DLD1 (cell line): ENCODE measurements around the gene MRC2.
"Not testable (repeated sequence)": the region's sequence is repeated elsewhere in the genome, so short reads cannot be mapped to it uniquely, and the experiment has no call there.

Experiments used
- in situ Hi-C: cut with HindIII; loops from 2 replicates; pipeline ENCODE4 v1.10.0; 2017; ENCODE audit warnings: low sequenced_read_pairs

MRC2 gene, protein sequence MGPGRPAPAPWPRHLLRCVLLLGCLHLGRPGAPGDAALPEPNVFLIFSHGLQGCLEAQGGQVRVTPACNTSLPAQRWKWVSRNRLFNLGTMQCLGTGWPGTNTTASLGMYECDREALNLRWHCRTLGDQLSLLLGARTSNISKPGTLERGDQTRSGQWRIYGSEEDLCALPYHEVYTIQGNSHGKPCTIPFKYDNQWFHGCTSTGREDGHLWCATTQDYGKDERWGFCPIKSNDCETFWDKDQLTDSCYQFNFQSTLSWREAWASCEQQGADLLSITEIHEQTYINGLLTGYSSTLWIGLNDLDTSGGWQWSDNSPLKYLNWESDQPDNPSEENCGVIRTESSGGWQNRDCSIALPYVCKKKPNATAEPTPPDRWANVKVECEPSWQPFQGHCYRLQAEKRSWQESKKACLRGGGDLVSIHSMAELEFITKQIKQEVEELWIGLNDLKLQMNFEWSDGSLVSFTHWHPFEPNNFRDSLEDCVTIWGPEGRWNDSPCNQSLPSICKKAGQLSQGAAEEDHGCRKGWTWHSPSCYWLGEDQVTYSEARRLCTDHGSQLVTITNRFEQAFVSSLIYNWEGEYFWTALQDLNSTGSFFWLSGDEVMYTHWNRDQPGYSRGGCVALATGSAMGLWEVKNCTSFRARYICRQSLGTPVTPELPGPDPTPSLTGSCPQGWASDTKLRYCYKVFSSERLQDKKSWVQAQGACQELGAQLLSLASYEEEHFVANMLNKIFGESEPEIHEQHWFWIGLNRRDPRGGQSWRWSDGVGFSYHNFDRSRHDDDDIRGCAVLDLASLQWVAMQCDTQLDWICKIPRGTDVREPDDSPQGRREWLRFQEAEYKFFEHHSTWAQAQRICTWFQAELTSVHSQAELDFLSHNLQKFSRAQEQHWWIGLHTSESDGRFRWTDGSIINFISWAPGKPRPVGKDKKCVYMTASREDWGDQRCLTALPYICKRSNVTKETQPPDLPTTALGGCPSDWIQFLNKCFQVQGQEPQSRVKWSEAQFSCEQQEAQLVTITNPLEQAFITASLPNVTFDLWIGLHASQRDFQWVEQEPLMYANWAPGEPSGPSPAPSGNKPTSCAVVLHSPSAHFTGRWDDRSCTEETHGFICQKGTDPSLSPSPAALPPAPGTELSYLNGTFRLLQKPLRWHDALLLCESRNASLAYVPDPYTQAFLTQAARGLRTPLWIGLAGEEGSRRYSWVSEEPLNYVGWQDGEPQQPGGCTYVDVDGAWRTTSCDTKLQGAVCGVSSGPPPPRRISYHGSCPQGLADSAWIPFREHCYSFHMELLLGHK (N-terminal part only)

DNA sequence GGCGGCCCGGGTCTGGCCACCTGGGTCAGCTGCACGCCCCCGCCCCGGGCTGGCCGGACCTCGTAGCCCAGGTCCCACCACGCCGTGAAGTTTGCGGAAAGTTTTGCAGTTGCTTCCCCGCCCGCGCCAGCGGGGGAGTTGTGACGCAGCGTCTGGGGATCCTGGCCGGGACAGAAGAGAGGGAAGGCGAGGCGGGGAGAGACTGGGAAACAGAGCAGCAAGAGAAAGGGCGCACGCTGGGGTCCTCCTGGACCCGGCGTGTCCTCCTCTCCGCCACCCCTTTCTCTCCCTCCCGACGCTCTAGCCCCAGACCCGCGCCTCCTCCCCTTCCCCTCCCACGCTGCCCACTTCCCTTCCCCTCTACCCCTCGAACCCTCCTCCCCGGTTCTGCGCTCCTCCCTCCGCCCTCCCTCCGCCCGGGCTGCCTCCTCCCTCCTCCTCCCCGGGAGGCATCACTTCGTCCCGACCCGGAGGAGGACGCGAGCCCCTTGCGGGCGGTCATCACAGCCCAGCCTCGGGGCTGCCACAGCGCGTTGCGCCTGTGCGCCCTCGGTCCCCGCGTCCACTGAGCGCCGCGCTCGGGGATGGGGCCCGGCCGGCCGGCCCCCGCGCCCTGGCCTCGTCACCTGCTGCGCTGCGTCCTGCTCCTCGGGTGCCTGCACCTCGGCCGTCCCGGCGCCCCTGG lies at the start of gene MRC2:
TSS of gene MRC2 (plus strand) at position 452 of the 685 bp plus-strand sequence. CDS start at position 585, 133 bp downstream.
- in situ Hi-C loops: no loop called here

DNA sequence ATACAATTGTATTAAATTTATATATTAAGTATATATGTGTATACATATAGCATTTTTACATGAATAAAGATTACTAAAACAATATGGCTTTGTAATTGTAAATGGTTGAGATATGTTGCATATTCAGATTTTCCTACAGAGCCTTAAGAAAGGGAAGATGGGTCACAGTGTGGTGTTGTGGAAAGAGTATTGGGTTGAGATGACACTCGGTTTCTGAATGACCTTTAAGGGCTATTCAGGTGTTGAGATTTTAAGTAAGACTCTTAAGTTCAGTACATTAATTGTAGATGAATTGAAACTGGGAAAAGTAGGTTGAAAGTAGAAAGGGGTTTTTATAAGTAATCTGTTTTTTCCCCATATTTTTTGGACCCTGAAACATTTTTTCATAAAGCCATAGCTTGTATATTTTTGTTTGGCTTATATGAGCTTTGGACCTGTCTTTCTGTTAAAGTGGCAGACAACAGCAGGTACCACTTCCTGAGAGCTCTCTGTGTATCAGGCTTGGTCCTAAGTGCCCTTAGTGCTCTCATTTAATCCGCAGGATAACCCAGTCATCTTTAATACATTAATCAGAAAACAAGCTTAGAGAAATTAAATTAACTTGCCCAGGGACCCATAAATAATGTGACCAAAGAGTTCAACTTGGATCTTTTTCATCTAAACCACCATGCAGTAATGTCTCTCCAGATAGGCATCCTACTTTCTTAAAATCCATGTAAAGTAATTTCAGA lies 48.5 kb upstream of the MRC2 start:
- in situ Hi-C loops: no loop called here

GRCh38 chr17:62580947-62581346 lies 46.5 kb upstream of the MRC2 start:
- in situ Hi-C loops: no loop called here

DNA sequence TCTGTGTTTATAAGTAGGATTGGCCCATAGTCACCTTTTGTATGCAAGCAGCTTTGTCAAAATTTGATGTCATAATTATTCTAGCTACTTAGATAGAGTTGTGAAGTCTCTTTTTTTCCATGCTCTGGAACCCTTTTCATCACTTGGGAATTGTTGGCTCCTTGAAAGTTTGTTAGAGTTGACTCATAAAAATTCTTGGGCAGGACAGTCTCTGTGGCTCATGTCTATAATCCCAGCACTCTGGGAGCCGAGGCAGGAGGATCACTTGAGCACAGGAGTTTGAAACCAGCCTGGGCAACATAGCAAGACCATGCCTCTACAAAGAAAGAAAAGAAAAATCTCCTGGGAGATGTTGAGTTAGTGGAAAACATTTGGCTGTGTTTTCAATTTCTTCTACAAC lies 45.7 kb upstream of the MRC2 start:
- in situ Hi-C loops: no loop called here

DNA sequence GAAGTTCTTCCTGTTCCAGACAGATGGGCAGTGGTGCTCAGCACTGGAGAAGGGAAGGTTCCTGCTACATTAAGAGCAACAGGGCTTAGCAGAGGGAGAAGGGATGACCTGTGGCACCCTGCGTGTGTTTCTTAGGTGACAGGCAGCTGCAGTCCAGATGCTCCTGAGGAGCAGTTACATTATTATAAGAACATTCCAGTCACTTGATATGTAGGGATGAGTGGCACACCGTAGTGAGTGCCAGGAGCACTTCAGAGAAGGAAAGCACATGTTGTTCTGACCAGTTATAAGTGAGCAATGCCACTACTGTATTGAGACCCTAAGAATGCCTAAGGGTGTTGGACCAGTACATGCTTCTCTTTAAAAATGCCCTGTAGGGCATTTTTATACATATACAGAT lies 39.9 kb upstream of the MRC2 start:
- in situ Hi-C loops: no loop called here

DNA sequence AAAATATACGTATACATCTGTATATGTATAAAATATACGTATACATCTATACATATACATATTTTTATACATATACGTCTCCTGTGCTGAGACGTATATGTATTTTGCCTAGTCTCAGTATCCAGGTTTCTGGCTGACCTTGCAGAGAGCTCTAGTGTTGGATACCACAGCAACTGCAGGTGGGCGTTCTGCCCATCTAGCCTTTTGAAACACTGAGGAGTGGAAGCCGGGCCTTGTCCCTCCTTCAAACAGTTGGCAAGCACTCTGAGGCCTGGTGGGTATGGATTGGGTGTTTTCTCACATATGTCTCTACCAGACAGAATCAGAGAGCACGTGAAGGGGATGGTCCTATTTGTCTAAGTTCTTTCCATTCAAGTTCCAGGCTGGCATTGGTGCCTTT lies 39.4 kb upstream of the MRC2 start:
- in situ Hi-C loops: no loop called here

- in situ Hi-C loops: no loop called here
Measured at GRCh38 chr17:62591333-62591732, 36.1 kb upstream of the MRC2 start.

GRCh38 chr17:62591822-62592221 lies 35.6 kb upstream of the MRC2 start:
- in situ Hi-C loops: not testable (repeated sequence)

DNA sequence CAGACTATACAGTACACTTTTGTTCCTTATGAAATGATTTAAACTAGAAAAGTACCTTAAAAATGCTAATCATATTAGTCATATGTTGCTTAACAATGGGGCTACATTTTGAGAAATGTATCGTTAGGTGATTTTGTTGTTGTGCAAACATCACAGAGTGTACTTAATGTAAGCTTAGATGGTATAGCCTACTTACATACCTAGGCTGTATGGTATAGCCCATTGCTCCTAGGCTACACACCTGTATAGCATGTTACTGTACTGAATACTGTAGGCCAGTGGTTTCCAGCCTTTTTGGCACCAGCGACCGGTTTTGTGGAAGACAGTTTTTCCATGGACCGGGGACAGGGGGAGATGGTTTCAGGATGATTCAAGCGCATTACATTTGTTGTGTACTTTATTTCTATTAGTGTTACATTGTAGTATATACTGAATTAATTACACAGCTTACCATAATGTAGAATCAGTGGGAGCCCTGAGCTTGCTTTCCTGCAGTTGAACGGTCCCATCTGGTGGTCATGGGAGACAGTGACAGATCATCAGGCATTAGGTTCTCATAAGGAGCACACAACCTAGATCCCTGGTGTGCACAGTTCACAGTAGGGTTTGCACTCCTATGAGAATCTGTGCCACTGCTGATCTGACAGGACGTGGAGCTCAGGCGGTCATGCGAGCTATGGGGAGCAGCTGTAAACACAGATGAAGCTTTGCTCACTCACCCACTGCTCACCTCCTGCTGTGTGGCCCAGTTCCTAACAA lies 35.0 kb upstream of the MRC2 start:
- in situ Hi-C loops: no loop called here

- in situ Hi-C loops: no loop called here
Measured at GRCh38 chr17:62595484-62595883, 32.0 kb upstream of the MRC2 start.

- in situ Hi-C loops: no loop called here
Measured at GRCh38 chr17:62596662-62597061, 30.8 kb upstream of the MRC2 start.

DNA sequence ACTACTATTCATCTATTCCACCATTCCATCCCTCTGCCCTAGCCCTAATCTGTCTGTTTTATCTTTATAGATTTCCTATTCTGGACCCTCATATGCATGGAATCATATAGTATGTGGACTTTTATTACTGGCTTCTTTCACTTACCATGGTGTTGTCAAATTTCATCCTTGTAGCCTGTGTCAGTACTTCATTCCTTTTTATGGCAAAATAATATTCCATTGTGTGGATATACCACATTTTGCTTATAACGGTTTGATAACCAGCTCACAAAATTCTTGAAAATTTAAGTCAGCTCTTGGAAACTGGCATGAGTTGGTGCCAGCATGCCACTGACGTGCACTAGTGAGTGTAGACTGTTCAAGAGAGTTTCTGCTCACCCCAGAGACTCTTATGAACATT lies 30.3 kb upstream of the MRC2 start:
- in situ Hi-C loops: no loop called here

DNA sequence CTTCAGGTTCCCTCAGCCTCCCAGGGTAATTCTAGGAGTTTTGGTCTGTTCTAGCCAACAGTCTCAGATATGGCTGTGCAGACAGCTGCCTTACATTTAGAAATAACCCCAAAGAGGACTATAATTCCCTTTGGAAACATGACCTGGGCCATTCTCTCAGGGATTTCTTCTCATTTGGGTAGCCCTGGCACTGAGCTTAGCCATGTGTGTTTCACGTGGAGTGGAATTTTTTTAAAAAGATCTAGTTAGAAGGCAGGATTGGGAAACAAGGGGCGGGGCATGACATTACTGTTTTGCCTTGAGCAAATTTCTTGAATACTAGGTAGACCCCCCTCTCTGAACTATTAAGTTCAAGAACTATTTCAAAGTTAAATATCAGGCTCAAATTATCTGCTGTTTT lies 29.6 kb upstream of the MRC2 start:
- in situ Hi-C loops: no loop called here

GRCh38 chr17:62599964-62600657 lies 27.4 kb upstream of the MRC2 start:
- in situ Hi-C loops: no loop called here

GRCh38 chr17:62600805-62601204 lies 26.7 kb upstream of the MRC2 start:
- in situ Hi-C loops: no loop called here

- in situ Hi-C loops: no loop called here
Measured at GRCh38 chr17:62601471-62601870, 26.0 kb upstream of the MRC2 start.

- in situ Hi-C loops: not testable (repeated sequence)
Measured at GRCh38 chr17:62603783-62604182, 23.7 kb upstream of the MRC2 start.

GRCh38 chr17:62605588-62605987 lies 21.9 kb upstream of the MRC2 start:
- in situ Hi-C loops: no loop called here

- in situ Hi-C loops: no loop called here
Measured at GRCh38 chr17:62611292-62611691, 16.2 kb upstream of the MRC2 start.
